HG02588 (cell line): ENCODE measurements around the gene ATP1A1.

Experiments
- ATAC-seq: cut with Tn5 transposase; IDR thresholded peaks from one replicate; pipeline ENCODE4 v1.9.1; 2021; ENCODE audit warnings: mild to moderate bottlenecking, moderate library complexity; ENCODE audit not compliant: unreplicated experiment

ATP1A1 gene

DNA sequence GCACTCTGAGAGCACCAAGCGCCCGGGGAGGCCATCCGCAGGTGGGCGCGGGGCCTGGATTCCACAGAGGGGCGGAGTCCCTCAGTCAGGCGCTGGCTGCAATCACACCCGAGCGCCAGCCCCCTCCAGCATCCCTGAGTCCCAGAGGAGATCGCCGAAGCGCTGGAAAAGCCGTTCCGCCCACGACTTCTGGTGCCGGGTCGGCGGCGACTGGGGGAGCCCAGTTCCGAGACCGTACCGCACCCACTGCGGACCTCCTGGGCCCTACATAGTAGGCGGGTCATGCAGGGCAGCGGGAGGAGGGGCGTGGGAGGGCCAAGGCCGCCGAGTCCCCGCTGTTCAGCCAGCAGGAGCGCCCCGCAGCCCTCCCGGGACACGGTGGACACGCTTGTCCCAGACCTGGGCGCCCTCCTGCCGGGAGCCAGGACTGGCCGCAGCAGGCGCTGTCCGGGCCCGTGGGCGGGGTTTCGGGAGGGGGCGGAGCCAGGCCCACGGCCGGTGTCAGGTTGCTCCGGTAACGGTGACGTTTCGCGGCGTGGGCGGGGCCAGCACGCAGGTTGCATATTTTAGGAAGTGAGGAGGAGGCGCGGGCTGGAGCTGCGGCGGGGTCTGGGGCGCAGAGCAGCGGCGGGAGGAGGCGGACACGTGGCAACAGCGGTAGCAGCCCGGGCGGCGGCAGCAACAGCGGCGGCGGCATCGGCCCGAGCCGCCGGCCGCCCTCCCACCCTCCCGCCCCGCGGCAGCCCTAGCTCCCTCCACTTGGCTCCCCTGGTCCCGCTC lies at the start of gene ATP1A1:
TSS of gene ATP1A1 (plus strand) at position 594 of the 780 bp plus-strand sequence. CDS start 268 bp downstream, outside the sequence.
- peak; percentile 60 for ATAC-seq

GRCh38 chr1:116323491-116323890 lies 49.6 kb upstream of the ATP1A1 start:
- ATAC-seq = no peak

GRCh38 chr1:116324411-116324810 lies 48.6 kb upstream of the ATP1A1 start:
- no peak for ATAC-seq

GRCh38 chr1:116325104-116325503 lies 47.9 kb upstream of the ATP1A1 start:
- ATAC-seq = no peak

DNA sequence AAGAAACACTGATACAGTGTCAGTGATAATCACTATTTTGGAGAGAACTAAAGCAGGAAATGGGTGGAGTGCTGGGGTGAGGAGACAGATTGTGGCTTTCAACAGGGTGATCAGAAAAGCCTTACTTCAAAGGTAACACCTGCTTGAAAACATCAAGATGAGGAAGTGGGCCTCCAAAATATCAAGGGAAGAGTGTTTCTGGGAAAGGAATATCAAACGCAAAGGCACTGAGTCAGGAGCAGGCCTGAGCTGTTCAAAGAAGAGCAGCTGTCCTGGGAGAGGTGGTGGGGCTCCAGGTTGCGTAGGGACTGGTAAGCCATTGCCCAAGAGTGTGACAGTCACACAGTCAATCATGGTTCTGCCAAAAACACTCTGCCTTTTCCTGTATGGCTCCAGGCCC lies 47.1 kb upstream of the ATP1A1 start:
- ATAC-seq = no peak

DNA sequence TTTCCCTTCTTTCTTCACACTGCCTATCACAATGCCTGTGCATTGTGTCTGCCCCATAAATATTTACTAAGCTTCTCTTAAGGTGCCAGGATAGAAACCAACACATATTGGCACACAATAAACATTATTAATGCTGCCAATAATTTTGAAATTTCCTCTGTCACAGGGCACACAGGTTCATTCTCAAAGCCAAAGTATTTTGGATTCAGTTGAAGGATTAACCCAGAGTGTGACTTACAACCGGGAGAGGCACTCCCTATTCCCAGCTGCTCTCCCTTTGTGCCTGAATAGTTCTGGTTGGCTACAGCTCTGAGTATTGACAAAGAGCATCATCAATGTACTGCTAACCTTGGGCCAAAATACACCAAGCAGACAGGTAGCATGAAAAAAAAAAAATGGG lies 46.6 kb upstream of the ATP1A1 start:
- no peak for ATAC-seq

GRCh38 chr1:116328671-116329070 lies 44.4 kb upstream of the ATP1A1 start:
- ATAC-seq = no peak

- ATAC-seq = no peak
Measured at GRCh38 chr1:116329524-116330341, 43.3 kb upstream of the ATP1A1 start.

DNA sequence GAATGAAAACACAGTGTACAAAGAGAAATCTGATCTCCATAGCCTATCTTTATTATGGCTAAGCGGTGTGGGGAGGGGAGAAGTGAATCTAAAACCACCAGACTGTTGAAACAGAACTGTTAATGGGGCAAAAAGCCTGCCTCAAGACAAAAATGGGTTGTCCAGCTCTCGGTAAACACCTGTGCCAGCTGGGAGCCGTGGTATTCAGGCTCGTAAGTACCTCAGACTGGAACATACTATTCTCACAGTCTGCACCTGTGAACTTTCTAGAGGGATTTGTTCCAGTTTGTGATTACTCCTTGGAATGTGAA lies 42.7 kb upstream of the ATP1A1 start:
- no peak for ATAC-seq

GRCh38 chr1:116330846-116331245 lies 42.2 kb upstream of the ATP1A1 start:
- no peak for ATAC-seq

GRCh38 chr1:116331523-116331922 lies 41.5 kb upstream of the ATP1A1 start:
- ATAC-seq = no peak

- ATAC-seq = no peak
Measured at GRCh38 chr1:116332451-116332850, 40.6 kb upstream of the ATP1A1 start.

DNA sequence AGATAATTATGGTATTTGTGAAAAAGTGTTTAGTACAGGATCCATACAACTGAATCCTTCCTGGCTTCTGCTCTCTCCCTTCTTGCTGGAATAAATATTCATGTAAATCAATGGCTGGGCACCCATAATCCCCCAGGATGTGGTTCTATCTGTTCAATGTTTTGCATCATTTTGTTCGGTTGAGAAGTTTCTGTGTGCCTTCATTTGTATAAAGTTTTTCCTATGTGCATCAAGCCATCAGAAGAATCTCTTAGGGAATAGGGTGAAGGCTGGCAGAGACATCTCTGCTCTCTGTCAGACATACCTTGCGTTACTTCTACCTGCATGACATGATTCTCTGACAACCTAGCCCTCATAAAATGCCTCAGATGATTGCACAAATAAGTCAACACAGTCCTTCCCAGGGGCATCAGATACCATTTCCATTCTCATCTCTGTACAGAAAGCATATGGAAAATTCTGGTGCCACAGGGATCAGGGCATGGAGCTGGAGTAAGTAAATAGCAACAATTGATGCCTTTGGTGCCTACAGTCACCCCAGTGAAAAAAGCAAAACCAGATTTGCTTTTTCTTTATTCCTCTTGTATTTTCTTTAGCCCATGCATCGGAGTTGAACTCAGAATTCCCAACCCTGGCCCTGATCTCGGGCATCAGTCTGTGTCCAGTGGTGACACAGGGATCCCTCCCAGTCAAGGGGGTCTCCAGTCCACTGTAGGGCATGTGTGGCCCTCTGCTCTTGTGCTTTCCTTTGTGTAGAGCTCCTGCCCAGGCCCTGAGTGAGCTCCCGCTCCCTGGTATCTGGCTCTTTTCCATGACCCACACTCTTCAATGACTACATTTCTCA lies 39.7 kb upstream of the ATP1A1 start:
- no peak for ATAC-seq

- no peak for ATAC-seq
Measured at GRCh38 chr1:116334015-116334547, 39.0 kb upstream of the ATP1A1 start.

- no peak for ATAC-seq
Measured at GRCh38 chr1:116334868-116335635, 38.0 kb upstream of the ATP1A1 start.

DNA sequence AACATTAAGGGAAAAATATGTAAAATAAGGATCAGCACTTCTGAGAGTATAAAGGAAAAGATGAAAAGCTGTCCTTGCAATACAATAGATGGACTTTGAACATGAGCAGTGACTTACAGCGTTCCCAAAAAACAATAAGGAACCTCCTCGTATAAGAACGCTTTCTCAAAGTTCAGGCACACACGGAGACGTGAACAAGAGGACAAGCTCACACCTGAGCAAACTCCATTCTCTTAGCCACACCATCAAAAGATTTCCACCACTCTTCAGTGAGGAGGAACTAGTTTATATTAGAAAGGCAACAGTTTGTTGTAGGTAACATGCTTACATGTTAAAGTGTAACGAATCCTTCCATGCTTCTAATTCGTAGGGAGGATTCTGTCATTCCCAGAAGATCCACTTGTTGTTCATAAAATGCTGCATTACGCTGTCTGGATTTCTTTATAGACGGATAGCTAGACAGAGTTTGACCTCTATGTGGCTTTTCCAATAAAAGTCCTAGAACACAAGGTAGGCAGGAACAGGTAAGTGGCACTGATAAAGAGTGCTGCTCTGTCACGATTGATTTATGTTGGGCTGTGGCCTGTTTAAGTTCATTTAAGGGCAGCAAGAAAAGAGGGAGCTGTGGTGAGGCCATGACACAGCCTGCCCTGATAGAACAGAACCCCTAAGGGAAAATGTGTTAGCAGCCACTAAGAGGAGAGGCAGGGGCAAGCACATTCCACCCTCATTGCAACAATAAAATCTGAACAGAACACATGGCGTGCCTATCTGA lies 37.0 kb upstream of the ATP1A1 start:
- ATAC-seq = no peak

DNA sequence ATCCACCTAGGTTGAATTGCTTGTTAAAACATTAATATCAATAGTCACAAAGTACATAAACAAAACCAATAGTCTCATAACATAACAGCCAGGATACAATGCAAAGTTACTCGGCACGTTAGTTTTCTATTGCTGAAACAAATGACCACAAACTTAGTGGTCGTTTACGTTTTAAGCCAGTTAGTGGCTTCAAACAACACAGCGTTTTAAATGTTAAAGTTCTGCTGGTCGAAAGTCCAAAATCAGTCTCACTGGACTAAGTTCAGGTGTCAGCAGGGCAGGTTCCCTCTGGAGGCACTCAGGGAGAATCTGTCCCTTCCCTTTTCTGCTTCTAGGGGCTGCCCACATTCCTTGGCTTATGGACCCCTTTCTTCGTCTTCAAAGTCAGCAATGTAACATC lies 35.6 kb upstream of the ATP1A1 start:
- ATAC-seq = no peak

DNA sequence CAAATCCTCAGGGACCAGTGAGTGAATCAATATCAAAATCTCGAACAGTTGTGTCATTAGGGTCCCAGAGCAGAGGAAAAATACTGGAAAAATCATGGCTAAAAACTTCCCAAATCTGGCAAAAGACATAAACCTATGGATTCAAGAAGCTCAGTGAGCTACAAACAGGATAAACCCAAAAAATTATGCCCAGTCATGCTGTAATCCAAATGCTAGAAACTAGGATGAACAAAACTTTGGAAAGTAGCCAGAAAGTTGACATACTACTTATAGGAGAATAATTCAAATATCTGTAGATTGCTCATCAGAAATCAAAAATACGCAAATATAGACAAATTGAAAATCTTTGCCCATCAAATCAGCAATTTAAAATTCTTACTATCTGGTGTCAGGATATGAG lies 34.6 kb upstream of the ATP1A1 start:
- no peak for ATAC-seq

DNA sequence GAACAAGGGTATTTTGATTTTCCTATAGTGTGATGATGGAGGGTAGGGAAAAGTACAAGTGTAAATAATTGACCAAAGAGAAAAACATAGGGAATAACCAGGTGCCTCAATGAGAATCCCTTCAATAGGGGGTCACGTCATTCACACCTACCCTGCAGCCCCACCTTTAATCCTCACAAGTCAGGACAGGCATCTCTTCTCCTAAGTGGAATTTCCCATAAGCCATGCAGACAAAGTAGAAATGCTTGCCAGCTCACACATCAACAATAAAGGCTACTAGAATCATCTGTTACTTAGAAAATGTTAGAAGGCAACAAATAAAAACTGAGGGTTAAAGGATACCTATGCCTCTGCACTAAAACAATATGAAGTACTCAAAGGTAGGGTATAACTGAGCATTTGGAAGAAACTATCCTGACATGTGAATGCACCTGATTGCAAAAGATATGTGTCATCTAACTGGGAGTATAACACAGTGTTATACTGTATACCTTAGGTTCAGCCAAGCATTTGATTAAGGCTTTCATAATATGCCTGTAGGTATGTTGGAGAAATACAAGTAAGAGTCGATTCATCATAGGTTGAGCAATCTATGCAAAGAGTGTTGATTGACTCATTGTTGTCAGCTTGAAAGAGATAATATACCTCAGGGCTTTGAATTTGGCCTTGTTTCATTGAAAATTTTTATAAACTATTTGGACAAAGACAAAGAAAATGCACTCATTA lies 32.4 kb upstream of the ATP1A1 start:
- ATAC-seq = no peak
